Posterior vena cava (tissue), 2 donors: ENCODE data around the gene HES4. TPM values are rescaled to one million over a fixed set of nuclear protein-coding genes. Genes with fewer than 3 reads are reported as not detected.

Experiments used
- DNase-seq: peaks from one replicate; pipeline ENCODE4 v3.0.0-alpha.2; 2020; ENCODE audit warnings: low spot score
- intact Hi-C, 2 donors: fragments of 100-400 bp; cut with DNase I; formaldehyde crosslinking; loops; one replicate each; pipeline versions ENCODE4 v1.14.1 to v1.14.2; 2022 to 2023
- total RNA-seq, 2 donors: library from RNA; stranded (reverse); fragmentation: NEBNext Ultra II Directional; extraction: Animal tissue kit (Norgen Biotek cat#: 25700); gene quantifications; one replicate each; pipeline ENCODE4 v1.2.1, GENCODE V29; 2021
- donor health status: DM: yes; HTN: yes; CAD: no.
- donor health status: DM: yes; HTN: yes; CAD: no.

Gene HES4
- total RNA-seq, 2 donors from 2014 or later = 53.5 to 54.4 TPM

DNA sequence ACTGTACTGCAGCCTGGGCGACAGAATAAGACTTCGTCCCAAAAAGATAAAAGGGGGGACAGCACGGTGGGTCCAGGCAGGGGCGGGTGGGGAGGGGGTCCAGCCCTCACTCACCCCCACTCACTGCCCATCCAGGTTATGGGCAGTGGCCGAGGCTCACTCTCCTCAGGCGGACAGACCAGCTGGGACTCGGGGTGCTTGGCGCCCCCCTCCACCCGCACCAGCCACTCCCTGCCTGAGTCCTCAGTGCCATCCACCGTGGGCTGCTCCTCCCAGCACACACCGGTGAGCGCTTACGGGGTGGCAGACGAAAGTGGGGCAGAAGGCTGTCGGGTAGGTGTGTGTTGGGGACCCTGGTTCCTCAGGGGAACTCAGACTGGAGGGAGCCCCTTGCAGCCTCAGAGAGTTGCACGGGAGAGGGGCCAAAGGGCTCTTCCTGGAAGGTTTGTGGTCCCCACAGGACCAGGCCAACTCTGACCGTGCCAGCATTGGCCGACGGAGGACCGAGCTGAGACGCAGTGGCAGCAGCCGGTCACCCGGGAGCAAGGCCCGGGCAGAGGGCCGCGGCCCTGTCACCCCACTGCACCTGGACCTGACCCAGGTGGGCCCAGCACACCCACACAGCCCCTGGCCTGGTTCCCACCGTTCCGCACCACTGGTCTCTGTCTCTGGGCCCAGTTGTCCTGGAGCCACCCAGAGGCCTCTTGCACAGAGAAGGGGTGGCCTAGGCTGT lies 27.0 kb downstream of the HES4 start:
- DNase-seq = no peak
- intact Hi-C loops = no loop called here

DNA sequence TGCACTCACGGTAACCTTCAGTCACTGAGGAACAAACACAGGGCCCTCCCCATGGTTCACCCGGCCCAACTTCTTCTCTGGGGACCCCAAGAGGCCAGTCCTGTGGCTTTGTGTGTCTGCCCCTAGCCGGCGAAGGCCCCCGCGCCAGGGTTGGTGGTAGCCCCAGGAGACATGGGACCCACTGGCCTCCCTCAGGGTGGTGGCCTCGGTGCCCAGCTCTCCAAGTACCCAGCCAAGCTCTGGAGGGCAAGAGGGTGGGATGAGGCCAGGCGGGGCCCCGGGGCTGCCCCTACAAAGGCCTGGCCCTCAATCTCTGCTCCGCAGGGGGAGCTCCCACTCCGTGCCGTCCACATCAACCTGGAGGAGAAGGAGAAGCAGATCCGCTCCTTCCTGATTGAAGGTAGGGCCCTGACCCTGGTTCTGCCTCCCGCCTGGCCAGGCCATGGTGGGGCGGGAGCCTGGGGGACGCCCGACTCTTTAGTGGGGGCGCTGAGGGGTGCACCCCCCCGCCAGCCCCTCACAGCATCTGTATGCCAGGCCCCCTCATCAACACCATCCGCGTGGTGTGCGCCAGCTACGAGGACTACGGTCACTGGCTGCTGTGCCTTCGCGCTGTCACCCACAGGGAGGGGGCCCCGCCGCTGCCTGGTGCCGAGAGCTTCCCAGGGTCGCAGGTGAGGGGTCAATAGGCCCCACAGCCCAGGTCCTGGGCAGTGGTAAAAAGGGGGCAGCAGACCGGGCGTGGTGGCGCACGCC lies 28.0 kb downstream of the HES4 start:
- intact Hi-C loops = no loop called here

DNA sequence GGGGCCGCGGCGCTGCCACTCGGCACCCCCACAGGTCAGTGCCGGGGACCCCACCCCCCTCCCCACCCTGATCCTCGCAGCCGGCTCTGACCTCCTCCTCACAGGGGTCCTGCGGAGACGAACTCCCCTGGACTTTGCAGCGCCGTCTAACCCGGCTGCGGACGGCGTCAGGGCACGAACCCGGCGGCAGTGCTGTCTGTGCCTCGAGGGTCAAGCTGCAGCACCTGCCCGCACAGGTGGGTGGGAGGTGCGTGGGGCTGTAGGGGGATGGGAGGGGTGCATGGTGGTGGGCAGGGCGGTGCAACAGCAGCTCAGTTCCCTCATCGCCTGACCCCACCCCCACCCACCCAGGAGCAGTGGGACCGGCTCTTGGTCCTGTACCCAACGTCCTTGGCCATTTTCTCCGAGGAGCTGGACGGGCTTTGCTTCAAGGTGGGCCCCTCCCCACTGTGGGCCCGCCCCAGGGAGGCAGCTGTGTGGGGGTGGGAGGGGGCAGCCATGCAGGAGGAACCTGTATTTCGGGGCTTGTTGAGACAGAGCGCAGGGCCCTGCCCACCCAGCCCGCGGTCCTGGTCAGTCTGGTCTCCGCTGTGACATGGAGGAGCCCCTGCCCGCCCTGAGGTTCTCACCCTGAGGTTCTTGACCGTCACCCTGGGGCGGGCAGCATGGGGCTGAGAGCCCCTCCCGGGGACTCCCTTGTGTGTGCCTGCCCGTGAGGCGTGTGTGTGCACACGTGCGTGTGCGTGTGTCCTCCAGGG lies 28.7 kb downstream of the HES4 start:
- no peak for DNase-seq
- intact Hi-C loops = no loop called here

More for the DNA sequence above, 28.0 kb downstream of the HES4 start:
- no peak for DNase-seq

DNA sequence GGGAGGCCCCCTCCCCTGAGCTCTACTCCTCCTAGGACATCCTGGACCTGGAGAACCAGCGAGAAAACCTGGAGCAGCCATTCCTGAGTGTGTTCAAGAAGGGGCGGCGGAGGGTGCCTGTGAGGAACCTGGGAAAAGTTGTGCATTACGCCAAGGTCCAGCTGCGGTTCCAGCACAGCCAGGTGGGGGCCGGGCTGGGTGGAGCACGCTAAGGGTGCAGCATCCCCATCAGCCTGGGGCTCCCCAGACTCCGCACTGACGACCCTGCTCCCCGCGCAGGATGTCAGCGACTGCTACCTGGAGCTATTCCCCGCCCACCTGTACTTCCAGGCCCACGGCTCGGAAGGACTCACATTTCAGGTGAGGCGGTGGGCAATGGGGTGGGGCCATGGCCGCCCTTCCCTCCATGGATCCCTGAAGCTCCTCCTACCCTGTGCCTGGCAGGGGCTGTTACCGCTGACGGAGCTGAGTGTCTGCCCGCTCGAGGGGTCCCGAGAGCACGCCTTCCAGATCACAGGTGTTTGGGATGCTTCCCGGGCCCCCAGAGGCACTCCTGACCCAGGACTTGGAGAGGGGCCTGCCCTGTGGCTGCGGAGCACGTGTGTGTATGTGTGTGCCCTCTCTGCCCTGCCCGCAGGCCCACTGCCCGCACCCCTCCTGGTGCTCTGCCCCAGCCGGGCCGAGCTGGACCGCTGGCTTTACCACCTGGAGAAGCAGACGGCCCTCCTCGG lies 29.5 kb downstream of the HES4 start:
- no peak for DNase-seq
- intact Hi-C loops = no loop called here

DNA sequence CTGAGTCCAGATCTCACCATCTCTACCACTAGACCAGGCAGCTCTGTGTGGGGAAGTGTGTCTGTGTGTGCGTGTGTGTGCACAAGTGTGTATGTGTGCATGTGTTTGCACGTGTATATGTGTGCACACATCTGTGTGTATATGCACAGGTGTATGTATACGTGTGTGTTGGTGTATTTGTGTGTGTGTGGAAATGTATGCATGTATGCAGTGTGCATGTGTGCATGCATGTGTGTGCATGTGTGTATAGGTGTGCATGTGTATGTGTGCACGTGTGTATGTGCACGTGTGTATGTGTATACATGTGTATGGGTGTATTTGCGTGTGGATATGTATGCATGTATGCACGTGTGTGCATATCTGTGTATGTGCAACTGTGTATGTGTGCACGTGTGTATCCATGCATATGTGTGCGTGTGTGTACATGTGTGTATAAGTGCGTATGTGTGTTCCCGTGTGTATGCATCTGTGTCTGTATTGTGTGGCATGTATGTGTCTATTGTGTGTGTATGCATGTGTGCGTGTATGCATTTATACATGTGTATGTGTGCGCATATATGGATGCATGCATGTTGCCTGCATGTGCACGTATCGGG lies 30.5 kb downstream of the HES4 start:
- intact Hi-C loops = no loop called here
- DNase-seq = no peak

DNA sequence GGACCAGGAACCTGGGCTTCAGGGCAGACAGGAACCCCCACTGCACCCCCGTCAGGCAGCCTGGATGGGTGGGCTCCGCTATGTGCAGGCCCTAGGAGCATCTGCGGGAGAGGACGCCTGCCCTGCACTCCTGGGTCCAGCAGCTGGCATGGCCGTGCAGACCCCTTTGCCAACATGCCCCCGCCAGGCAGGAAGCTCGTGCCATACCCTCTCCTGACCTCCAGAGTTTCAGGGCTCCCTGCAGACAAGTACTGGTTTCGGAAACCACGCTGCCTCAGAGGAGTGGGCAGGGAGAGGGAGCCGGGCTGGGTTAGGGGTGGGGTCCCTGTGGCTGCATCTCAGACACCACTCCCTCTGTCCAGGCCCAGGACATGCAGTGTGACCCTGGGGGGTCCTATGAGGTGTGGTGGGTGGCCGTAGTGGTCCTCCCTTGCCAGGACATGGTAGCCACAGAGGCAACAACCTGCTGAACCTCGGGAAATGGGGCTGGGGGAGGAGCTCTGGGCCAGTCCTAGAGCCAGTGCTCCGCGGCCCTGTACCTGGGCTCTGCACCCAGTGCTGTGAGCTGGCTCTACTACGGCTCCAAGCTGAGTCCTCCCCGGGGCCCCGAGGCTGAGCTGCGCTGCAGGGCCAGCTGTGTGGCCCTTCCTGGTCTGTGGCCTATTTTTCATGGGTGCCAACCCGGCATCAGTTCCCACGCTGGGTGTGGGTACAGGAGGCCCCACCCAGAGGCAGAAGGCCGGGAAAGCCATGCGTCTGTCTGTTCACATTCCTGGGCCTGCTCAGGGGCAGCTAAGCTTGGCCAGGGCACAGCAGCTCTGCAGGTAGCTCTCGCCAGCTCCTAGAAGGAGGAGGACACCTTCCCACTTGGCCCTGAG lies 32.2 kb downstream of the HES4 start:
- no peak for DNase-seq
- intact Hi-C loops = no loop called here

DNA sequence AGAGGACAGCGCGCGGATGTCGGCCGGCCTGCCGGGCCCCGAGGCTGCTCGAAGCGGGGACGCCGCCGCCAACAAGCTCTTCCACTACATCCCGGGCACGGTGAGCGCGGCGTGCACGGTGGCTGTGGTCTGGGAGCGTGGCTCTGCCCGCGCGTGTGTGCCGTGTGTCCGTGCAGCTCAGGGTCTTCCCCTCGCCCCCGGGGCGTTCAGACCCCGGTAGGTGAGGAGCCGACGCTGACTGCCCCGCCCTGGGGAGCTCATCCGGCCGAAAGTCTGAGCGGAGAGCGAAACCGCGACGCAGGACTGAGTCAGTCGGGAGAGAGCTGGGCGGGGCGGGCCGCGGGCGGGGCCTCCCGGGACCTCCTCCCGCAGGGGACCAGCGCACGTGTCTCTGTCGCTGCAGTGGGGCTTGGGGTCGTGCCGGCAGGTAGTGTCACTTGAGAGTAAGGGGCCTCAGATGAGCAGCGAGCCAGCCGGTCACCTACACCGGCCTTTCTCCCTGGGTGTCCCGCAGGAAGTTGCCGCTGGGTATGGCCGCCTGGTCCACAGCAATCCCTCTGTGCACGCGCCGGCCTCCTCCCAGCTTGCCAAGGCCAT lies 33.1 kb downstream of the HES4 start:
- intact Hi-C loops = no loop called here
- DNase-seq = peak; percentile 93

DNA sequence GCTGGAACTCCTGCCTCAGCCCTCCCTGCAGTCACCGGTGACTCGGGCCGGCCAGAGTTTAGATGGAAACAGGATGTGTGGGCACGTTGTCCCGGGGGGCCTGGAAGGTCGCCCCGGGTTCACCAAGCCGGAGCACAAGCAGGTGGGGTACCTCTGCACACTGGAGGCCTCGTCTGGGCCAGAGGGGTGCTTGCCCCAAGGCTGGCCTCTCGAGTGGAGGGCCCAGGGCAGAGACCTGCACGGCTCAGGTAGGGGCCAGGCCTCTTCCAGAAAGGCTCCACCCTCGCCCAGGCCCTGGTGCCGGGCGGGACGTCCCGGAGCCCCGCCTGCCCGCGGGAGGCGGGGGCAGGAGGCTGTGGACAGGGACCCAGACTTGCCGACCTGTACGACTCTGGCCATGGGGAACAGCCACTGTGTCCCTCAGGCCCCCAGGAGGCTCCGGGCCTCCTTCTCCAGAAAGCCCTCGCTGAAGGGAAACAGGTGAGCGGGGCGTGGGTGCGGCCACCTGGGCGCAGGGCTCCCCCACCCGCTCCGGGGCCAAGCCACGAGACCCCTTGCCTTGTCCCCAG lies 33.7 kb downstream of the HES4 start, which contains the start of gene PLEKHN1:
Gene PLEKHN1 (plus strand): TSS at position 348 of the 569 bp plus-strand sequence. CDS start 50 bp downstream, at position 398.
- intact Hi-C loops = no loop called here
- DNase-seq = no peak

DNA sequence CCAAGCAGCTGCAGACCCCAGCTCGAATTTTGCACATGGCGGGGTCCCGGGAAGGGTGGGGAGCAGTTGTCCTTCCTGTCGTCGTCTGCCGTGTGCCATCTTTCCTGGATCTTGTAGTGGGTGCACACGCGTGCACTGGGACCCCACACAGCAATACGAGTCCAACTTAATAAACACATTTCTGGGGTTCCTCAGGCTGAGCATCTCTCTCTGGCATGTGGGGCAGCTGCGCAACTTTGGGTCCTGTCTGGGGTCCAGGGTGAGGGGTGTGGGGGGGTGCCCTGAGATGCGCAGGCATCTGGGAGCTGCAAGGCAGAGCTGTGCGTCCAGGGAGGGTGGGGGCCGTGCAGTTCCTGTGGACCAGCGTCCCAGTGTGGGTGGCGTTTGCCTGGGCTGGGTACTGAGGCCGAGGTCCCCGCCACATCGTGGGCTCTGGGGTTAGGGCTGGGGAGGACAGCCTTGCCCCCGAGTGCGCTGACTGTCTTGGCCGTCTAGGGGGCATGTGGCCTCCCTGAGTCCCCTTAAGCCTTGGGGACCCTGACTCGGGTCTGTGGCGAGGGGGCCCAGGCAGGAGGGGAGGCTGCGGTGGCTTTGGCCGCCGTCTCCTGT lies 34.3 kb downstream of the HES4 start:
- DNase-seq = no peak
- intact Hi-C loops = no loop called here

DNA sequence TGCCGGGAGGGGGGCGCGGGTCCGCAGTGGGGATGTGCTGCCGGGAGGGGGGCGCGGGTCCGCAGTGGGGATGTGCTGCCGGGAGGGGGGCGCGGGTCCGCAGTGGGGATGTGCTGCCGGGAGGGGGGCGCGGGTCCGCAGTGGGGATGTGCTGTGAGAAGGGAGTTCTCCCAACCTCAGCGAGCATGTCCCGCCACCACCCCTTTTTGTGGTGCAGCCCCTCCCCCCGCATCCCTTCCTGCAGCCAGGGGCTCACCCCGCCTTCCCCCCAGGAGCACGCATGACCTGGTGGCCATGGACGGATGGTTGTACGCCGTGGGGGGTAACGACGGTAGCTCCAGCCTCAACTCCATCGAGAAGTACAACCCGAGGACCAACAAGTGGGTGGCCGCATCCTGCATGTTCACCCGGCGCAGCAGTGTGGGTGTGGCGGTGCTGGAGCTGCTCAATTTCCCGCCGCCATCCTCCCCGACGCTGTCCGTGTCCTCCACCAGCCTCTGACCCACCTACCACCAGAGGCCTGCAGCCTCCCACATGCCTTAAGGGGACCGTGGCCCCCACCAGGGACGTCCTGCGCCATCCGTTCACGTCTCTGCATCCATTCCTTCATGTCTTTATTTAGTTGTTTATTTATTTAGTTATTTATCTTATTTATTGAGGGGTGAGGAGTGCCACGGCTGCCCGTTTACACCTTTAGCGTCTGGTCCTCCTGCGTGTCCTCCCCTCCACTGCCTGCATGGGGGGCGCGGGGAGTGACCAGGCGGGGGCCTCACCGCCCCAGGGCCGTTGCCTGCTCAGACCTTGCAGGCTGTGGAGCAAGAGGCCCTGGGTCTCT lies 35.0 kb downstream of the HES4 start:
- no peak for DNase-seq
- intact Hi-C loops = no loop called here

DNA sequence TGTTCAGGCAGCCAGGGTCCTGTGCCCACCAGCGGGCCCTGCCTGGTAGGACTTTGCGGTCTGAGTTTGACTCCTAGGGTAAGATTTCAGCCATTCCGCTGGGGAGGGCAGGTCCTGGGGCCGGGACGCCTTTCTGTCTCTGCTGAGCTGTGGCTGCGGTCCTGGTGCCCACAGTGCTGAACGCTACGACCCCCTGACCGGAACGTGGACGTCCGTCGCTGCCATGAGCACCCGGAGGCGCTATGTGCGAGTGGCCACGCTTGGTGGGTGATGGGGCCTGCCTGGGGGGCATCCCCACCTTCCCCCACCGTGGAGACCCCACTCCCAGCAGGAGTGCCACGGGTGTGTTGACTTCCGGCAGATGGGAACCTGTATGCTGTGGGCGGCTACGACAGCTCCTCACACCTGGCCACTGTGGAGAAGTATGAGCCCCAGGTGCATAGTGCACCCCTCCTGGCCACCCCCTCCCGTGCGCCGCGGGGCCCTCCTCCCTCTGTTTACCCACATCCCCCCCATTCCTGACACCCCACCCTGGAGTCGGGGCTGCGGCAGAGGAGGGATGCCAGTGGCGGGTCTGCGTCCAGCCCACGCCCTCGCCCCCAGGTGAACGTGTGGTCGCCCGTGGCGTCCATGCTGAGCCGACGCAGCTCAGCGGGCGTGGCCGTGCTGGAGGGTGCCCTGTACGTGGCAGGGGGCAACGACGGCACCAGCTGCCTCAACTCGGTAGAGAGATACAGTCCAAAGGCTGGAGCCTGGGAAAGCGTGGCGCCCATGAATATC lies 36.0 kb downstream of the HES4 start:
- intact Hi-C loops = no loop called here
- DNase-seq = no peak

DNA sequence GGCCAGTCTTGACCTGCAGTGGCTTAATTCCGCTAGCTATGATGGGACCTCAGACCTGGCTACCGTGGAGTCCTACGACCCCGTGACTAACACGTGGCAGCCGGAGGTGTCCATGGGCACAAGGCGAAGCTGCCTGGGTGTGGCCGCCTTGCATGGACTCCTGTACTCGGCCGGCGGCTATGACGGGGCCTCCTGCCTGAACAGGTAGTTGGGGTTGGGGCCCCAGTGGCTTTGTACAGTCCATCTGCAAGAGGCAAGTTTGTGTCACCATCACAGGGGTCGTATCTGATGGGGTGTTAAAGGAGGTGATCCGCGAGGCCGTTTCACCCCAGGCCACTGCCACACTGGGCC lies 36.6 kb downstream of the HES4 start:
- intact Hi-C loops = no loop called here
- no peak for DNase-seq

DNA sequence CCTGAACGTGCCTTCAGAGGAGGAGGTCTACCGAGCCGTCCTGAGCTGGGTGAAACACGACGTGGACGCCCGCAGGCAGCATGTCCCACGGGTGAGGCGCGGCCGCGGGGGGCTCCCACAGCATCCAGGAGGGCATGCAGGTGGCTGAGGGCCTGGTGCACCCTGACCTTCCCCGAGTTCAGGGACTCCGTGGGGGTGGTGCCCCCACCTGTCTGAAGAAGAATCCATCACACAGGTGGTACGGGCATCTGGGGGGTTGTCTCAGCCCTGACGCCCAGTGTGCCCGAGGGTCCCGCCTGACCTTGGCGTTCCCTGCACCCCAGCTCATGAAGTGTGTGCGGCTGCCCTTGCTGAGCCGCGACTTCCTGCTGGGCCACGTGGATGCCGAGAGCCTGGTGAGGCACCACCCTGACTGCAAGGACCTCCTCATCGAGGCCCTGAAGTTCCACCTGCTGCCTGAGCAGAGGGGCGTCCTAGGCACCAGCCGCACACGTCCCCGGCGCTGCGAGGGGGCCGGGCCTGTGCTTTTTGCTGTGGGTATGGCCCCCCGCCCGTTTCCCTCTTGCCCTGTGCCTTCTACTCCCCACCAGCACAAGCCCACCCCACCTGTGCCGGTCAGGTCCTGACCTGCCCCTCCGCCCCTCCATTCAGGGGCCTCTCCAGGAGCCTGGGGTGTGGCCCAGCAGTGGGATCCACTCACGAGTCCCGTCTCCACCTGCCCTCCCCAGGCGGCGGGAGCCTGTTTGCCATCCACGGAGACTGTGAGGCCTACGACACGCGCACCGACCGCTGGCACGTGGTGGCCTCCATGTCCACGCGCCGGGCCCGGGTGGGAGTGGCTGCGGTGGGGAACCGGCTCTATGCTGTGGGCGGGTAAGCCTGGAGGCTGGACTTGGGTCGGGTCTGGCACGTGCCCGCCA lies 37.3 kb downstream of the HES4 start:
- no peak for DNase-seq
- intact Hi-C loops = no loop called here

DNA sequence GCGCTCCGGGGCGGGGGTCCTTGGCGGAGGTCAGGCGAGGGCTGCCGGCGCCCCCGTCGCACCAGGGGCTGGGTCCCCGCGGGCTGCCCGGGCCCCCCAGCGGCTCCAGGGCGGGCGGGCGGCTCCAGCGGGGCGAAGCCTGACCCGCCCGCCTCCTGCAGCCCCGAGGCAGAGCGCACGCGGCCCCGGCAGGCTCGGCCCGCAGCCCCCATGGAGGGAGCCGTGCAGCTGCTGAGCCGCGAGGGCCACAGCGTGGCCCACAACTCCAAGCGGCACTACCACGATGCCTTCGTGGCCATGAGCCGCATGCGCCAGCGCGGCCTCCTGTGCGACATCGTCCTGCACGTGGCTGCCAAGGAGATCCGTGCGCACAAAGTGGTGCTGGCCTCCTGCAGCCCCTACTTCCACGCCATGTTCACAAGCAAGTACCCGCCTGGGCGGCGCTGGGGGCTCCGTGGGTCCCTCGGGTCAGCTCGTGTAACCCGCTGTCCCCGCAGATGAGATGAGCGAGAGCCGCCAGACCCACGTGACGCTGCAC lies 38.7 kb downstream of the HES4 start:
- DNase-seq = no peak
- intact Hi-C loops = no loop called here
